Measurements from ENCODE around the gene GGNBP2.

GGNBP2 gene

GRCh38 chr17:36623281-36623680 lies 78.6 kb downstream of the GGNBP2 start:
- in situ Hi-C loops (cut with MboI; ENCODE audit: low sequenced_read_pairs): loop anchor here (25.0 kb wide), 2 partner anchors 614 to 764 kb away; partner anchors contain the start of gene C17orf78

GRCh38 chr17:36625188-36625587 lies 80.5 kb downstream of the GGNBP2 start:
- in situ Hi-C loops (cut with MboI; ENCODE audit: low sequenced_read_pairs): no loop called here

GRCh38 chr17:36627101-36627500 lies 82.4 kb downstream of the GGNBP2 start:
- in situ Hi-C loops (cut with MboI; ENCODE audit: low sequenced_read_pairs): no loop called here

GRCh38 chr17:36628576-36628975 lies 83.9 kb downstream of the GGNBP2 start:
- in situ Hi-C loops (cut with MboI; ENCODE audit: low sequenced_read_pairs): no loop called here

- in situ Hi-C loops (cut with MboI; ENCODE audit: low sequenced_read_pairs): no loop called here
Observed at GRCh38 chr17:36629252-36629847, 84.6 kb downstream of the GGNBP2 start.

- in situ Hi-C loops (cut with MboI; ENCODE audit: low sequenced_read_pairs): loop anchor here (10.0 kb wide), 1 partner anchor 415 kb away; no protein-coding TSS in a partner anchor
Observed at GRCh38 chr17:36629970-36630502, 85.3 kb downstream of the GGNBP2 start.

- in situ Hi-C loops (cut with MboI; ENCODE audit: low sequenced_read_pairs): loop anchor here (10.0 kb wide), 1 partner anchor 414 kb away; no protein-coding TSS in a partner anchor
Observed at GRCh38 chr17:36631022-36631421, 86.3 kb downstream of the GGNBP2 start.

- in situ Hi-C loops (cut with MboI; ENCODE audit: low sequenced_read_pairs): loop anchor here (10.0 kb wide), 1 partner anchor 412 kb away; no protein-coding TSS in a partner anchor
Observed at GRCh38 chr17:36632916-36633771, 88.4 kb downstream of the GGNBP2 start.
